Testis (tissue), 2 donors: ENCODE data around the gene TRIM6.
"Not testable (repeated sequence)": the region's sequence is repeated elsewhere in the genome, so short reads cannot be mapped to it uniquely, and the experiment has no call there.

Experiments
- CTCF ChIP-seq, 3 experiments: fragments of 450-650 bp in 2 of 3; fragments of 200-600 bp in 1 of 3; sonication (generic) in 1 of 3; IDR thresholded peaks; one replicate each; pipeline ENCODE4 v1.5.1; 2016 to 2019; ENCODE audit warnings: antibody characterized with exemption in 3 of 3, mild to moderate bottlenecking in 2 of 3, moderate library complexity in 1 of 3
- POLR2A ChIP-seq: fragments of 450-650 bp; IDR thresholded peaks from one replicate; pipeline ENCODE4 v1.6.1; 2017; ENCODE audit warnings: antibody characterized with exemption, mild to moderate bottlenecking, moderate library complexity

- TF ChIP-seq CTCF (IDR thresholded peaks at IDR 0.05); POLR2A: not testable (repeated sequence)
These were observed 12.0 kb upstream of the TRIM6 start for GRCh38 chr11:5584458-5584857.
